Stimulated activated CD8-positive, alpha-beta memory T cell treated with anti-CD3 and anti-CD28 coated beads, Interleukin-12 subunit alpha, Interleukin-12 subunit beta, amount 100 ng/mL, for 24 hours (primary cell): ENCODE measurements around the gene RNPC3.
"Not testable (repeated sequence)": the region's sequence is repeated elsewhere in the genome, so short reads cannot be mapped to it uniquely, and the experiment has no call there.

Experiments used
- DNase-seq: peaks from one replicate; pipeline ENCODE4 v3.0.0-alpha.2; 2020; ENCODE audit errors: extremely low read depth

RNPC3 gene

DNA sequence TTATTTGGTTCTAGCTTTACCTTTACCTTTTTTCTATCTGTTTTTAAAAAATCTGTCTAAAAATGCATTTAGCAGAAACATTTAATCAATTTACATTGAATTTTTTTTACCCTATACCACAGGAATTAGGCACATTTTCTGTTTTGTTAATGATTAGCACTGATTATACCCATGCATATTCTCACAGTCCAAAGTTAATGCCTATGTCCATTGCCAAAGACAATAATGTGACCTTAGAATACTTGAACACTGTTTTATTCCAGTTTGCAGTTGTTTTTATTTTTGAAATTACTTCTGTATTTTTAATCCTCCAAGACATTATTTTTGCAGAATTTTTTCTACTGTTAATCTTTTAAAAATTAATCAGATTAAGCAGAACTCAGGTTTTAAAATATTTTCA is 34.9 kb downstream of the RNPC3 start:
- no peak for DNase-seq

DNA sequence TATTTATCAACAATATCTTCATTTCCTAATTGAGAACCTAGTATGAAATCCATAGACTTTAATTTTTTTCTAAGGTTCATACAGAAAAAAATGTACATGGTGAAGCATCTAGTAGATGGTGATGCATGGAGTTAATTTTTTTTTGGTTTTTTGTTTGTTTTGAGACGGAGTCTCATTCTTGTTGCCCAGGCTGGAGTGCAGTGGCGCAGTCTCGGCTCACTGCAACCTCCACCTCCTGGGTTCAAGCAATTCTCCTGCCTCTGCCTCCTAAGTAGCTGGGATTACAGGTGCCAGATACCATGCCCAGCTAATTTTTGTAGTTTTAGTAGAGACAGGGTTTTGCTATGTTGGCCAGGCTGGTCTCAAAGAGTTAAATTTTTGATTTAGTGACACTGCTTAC is 35.6 kb downstream of the RNPC3 start:
- DNase-seq = not testable (repeated sequence)

DNA sequence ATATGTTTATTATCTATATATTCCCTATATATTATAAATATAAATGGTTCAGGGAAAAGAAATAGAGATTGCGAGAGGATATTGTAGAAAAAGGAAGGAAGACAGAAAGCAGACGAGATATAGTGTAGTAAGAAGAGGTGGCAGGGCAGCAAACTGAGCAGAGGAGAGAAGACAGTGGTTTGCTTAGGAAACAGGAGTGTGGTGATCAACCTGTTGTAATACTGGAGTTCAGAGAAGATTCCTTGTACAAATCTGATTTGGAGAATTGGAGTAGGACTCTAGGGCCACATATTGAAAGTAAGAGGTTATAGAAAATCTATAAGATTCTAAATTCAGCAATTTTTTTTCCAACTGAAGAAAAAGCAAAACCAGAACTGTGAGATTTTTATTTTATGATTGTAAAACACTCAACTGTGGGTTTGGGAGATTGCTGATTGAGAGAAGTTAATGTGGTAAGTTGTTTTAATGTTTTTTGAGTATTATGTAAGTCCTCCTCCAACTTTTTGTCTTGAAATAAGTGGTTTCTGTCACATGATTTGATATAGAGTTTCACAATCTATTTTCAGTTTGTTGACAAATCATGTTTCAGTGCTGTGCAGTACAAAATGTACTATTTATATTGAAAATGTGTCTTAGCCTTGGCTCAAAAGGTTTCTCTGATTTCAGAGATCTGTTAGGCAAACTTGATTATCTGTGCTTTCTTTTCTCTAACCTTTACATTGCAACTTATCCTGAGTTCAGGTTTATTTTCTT is 36.3 kb downstream of the RNPC3 start:
- no peak for DNase-seq

DNA sequence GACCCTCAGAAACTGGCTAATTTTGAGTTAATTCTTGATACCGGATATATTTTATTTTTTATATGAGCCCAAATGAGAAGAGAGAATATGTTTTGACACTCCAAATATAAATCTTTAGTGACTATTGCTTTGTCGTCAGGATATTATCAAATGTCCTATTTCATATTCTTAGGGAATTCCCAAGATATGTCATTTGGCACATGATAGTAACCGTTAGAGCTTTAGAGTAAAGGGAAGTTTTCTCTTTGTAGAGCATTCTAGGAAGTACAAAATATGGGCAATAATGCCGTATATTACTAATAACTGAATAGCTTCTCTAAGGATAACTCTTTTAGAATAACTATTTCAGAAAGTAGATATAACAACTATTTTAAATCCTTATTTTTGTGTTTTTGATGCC is 37.6 kb downstream of the RNPC3 start:
- DNase-seq = no peak

DNA sequence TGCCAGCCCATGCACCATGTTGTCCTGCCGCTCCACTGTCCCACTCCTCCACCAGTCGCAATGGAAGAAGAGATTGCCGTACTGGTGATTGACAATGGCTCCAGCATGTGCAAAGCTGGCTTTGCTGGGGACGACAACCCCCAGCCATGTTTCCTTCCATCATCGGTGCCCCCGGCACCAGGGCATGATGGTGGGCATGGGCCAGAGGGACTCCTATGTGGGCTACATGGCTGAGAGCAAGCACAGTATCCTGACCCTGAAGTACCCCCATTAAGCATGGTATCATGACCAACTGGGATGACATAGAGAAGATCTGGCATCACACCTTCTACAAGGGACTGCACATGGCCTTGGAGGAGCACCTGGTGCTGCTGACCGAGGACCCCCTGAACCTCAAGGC is 44.0 kb downstream of the RNPC3 start:
- DNase-seq = no peak

DNA sequence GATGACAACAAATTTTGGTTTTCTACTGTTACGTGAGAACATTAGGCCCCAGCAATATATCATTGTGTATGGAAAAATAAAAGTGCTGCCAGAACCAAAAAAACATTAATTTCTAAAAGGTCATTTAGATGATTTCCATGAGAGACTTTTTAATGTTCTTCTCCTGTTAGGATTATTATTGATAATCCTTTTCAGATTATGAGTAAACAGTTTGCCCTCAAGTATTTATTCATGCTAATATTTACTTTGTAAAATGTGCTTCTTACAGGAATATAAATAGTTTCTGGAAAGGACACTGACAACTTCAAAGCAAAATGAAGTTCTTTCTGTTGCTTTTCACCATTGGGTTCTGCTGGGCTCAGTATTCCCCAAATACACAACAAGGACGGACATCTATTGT is 45.8 kb downstream of the RNPC3 start, which contains the start of gene AMY2B:
Gene AMY2B (plus strand): TSS at position 301 of the 400 bp plus-strand sequence. CDS start 14 bp downstream, at position 315.
- not testable (repeated sequence) for DNase-seq

DNA sequence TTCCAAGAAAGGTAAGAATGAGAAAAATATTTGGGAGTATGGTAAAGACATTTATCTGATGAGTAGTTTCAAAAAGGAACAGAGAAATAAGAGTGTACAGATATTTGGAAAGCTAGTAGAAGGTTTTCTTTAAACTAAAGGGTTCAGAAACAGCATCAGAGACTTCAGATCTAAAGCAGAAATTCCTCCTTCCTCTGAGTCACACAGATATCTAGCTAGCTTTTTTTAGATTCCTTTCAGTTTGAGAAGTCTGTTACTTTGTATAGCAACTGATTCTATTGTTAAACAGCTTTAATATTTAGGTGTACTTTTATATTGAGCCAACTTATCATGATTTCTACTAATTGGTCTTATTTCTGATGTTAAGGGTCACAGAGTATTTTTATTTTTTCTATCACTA is 50.6 kb downstream of the RNPC3 start:
- no peak for DNase-seq

DNA sequence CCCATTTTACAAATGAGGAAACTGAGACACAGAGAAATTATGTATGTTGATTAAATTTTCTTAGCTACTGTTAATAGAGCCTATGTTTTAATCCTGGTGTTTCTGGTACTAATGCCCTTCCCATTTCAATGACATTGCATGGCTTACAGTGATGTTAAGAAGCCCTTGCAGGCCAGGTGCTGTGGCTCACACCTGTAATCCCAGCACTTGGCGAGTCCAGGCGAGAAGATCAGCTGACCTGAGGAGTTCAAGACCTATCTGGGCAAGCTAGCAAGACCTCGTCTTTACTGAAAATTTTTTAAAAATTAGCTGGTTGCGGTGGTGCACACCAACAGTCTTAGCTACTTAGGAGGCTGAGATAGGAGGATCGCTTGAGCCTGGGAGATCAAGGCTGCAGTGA is 51.3 kb downstream of the RNPC3 start:
- not testable (repeated sequence) for DNase-seq

DNA sequence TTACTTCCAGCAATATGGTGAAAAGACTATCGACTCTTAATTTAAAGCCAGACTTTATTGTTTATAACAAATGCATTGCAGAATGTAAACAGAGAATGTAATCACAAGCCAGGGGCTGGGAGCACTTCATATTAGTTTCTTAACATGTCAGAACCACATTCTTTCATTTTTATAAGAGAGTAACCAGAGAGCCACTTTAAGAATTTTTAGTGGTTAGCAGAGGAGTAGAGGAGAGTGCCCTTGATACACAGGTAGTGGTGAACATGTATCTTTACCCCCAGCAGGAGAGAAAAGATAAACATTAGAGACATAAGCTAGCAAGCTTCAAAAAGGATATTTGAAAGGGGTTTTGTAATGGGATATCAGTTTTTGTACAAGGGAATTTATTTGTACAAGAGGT is 57.0 kb downstream of the RNPC3 start:
- DNase-seq = no peak

DNA sequence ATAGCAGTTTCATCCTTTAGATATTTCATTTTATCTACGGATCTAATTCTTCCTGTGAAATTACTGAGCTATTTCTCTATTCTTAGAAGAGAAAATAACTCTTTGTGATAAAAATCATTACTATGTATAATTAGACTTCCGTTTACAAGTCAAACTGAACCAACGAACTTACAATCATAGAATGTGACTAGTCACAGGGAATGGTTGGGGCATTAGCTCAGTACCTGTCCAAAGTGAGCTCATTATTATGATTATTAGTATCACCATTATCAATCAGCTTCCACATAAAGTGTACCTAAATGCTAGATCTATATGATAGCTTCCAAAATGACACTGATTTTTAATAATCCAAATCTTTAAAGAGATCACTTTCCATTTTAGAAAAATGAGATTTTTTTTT is 58.4 kb downstream of the RNPC3 start:
- DNase-seq = no peak

DNA sequence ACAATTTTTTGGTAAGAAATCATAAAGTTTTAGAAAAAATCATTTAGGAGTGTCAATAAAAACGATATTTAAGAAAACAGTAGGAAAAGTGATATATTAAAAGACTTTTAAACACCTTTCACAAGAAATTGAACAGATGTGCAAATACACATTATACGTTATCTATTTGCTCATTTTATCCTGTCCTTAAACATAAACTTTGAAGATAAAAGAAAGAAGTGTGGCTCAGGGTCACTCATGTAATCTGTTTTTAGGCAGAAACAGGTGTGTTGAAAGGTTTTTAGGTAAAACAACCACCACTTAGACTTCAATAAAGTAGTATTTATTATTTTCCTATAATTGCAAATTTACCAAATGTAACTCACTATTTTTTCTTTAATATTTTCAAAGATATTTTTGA is 59.0 kb downstream of the RNPC3 start:
- DNase-seq = no peak

DNA sequence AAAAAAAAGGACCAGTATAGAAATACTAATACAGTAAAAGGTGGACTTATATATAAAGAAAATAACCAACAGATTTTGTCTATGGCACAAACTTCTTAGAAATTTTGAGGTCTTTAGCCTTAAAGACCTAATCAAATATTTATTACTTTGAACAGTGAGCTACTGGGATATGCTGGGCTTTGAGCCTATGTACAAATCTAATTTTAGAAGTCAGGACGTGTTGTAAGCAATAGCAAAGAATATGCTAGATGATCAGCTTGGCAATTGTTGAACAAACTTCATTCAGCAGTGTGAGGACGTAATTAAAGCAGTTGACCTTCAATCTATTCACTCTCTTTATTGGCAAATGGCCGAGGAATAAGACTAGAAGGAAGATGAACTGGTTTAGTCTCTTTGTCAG is 77.2 kb downstream of the RNPC3 start:
- not testable (repeated sequence) for DNase-seq
